ENCODE results near the gene E2F1. TPM values are rescaled to one million over a fixed set of nuclear protein-coding genes. Genes with fewer than 3 reads are reported as not detected.
A peak's percentile ranks its signal among the peaks of the same experiment; 100 is the strongest.

E2F1 gene
- total and polyA plus RNA-seq, 3 experiments from 2014 or later: 0.52 to 72.3 (median 68.8) TPM

- no peaks in the 10 kb centered on the region for H3K27me3 ChIP-seq (ENCODE audit: insufficient read depth, low read length, poor library complexity, severe bottlenecking)
- CTCF ChIA-PET: interaction anchor here (0.8 to 1.7 kb wide), 6 partner anchors 13 to 195 kb away, joined by 3 to 7 read pairs (median 4); no protein-coding TSS in a partner anchor
- Mint-ChIP-seq H3K9me3 (no peaks in the 10 kb centered on the region), H3K4me1 (peaks cover 28 to 41% (median 35%) of the 10 kb centered on the region in 3 donors), H3K36me3 (peaks cover 0 to 29% (median 2%) of the 10 kb centered on the region in 3 donors), H3K27me3 (peaks cover 0 to 2% of the 10 kb centered on the region in 2 donors), H3K4me3 (peak overlapping the region; percentile 80 to 95 (median 87)), H3K27ac (peak overlapping the region; percentile 69 to 98 (median 92))
- no peak for DNase-seq
- peak overlapping the region; percentile 75 for H3K27ac ChIP-seq (ENCODE audit: low read depth, low read length)
- H3K4me3 ChIP-seq (ENCODE audit: low read length): peak overlapping the region; percentile 84
- H3K36me3 ChIP-seq (ENCODE audit: insufficient read depth, low read length): no peaks in the 10 kb centered on the region
- H3K4me1 ChIP-seq (ENCODE audit: insufficient read depth, low read length): peaks cover 20% of the 10 kb centered on the region
- no peaks in the 10 kb centered on the region for H3K9me3 ChIP-seq (ENCODE audit: low read length)
- POLR2A ChIA-PET: interaction anchor here (0.9 to 2.6 kb wide), 10 partner anchors 13 to 393 kb away, joined by 3 to 36 read pairs (median 4); partner anchors contain the start of genes CBFA2T2, CHMP4B, EIF2S2 and SNTA1
Observed at GRCh38 chr20:33719277-33719988, 33.2 kb upstream of the E2F1 start.

GRCh38 chr20:33716498-33716897, 30.3 kb upstream of the E2F1 start:
- H3K9me3 ChIP-seq (ENCODE audit: low read length): no peaks in the 10 kb centered on the region
- Mint-ChIP-seq H3K27me3 (peaks cover 0 to 2% of the 10 kb centered on the region in 2 donors), H3K4me3 (peak overlapping the region in 1 of 7 donors; percentile 63), H3K9me3 (no peaks in the 10 kb centered on the region), H3K4me1 (peaks cover 35 to 44% (median 38%) of the 10 kb centered on the region in 3 donors), H3K27ac (peak overlapping the region in 1 of 8 donors; percentile 29), H3K36me3 (peaks cover 5 to 54% (median 14%) of the 10 kb centered on the region in 3 donors)
- peaks cover 10% of the 10 kb centered on the region for H3K36me3 ChIP-seq (ENCODE audit: insufficient read depth, low read length)
- no peak overlapping the region for H3K4me3 ChIP-seq (ENCODE audit: low read length)
- CTCF ChIA-PET: no interaction called here
- peaks cover 20% of the 10 kb centered on the region for H3K4me1 ChIP-seq (ENCODE audit: insufficient read depth, low read length)
- H3K27ac ChIP-seq (ENCODE audit: low read depth, low read length): no peak overlapping the region
- H3K27me3 ChIP-seq (ENCODE audit: insufficient read depth, low read length, poor library complexity, severe bottlenecking): no peaks in the 10 kb centered on the region
- DNase-seq: no peak
- POLR2A ChIA-PET: no interaction called here

GRCh38 chr20:33713865-33714367, 27.7 kb upstream of the E2F1 start:
- no peak overlapping the region for H3K4me3 Mint-ChIP-seq
- DNase-seq: no peak
- H3K4me1 Mint-ChIP-seq: peaks cover 20 to 34% (median 26%) of the 10 kb centered on the region in 3 donors
- peaks cover 5% of the 10 kb centered on the region for H3K4me1 ChIP-seq (ENCODE audit: insufficient read depth, low read length)
- H3K27ac ChIP-seq (ENCODE audit: low read depth, low read length): no peak overlapping the region
- H3K36me3 Mint-ChIP-seq: peaks cover 12 to 59% (median 18%) of the 10 kb centered on the region in 3 donors
- H3K36me3 ChIP-seq (ENCODE audit: insufficient read depth, low read length): peaks cover 17% of the 10 kb centered on the region
- no peaks in the 10 kb centered on the region for H3K27me3 Mint-ChIP-seq
- ChIA-PET POLR2A (interaction anchor here (0.7 kb wide), 1 partner anchor 18 kb away, joined by 3 read pairs; the partner anchor contains the start of gene ZNF341), CTCF (no interaction called here)
- no peaks in the 10 kb centered on the region for H3K9me3 Mint-ChIP-seq
- no peak overlapping the region for H3K27ac Mint-ChIP-seq
- H3K27me3 ChIP-seq (ENCODE audit: insufficient read depth, low read length, poor library complexity, severe bottlenecking): no peaks in the 10 kb centered on the region
- H3K4me3 ChIP-seq (ENCODE audit: low read length): no peak overlapping the region
- no peaks in the 10 kb centered on the region for H3K9me3 ChIP-seq (ENCODE audit: low read length)

GRCh38 chr20:33711446-33711738, 25.2 kb upstream of the E2F1 start:
- CTCF ChIA-PET: no interaction called here
- Mint-ChIP-seq H3K36me3 (peaks cover 12 to 67% (median 18%) of the 10 kb centered on the region in 3 donors), H3K4me1 (peaks cover 10 to 20% (median 15%) of the 10 kb centered on the region in 3 donors), H3K27ac (peak overlapping the region in 2 of 8 donors; percentile 84 to 89), H3K4me3 (no peak overlapping the region), H3K9me3 (no peaks in the 10 kb centered on the region), H3K27me3 (no peaks in the 10 kb centered on the region)
- Histone ChIP-seq H3K9me3 (ENCODE audit: low read length) (no peaks in the 10 kb centered on the region), H3K4me1 (ENCODE audit: insufficient read depth, low read length) (no peaks in the 10 kb centered on the region), H3K4me3 (ENCODE audit: low read length) (no peak overlapping the region), H3K27me3 (ENCODE audit: insufficient read depth, low read length, poor library complexity, severe bottlenecking) (no peaks in the 10 kb centered on the region), H3K36me3 (ENCODE audit: insufficient read depth, low read length) (peaks cover 17% of the 10 kb centered on the region), H3K27ac (ENCODE audit: low read depth, low read length) (no peak overlapping the region)
- DNase-seq: no peak
- POLR2A ChIA-PET: no interaction called here

GRCh38 chr20:33710681-33711445, 24.7 kb upstream of the E2F1 start:
- Histone ChIP-seq H3K4me3 (ENCODE audit: low read length) (no peak overlapping the region), H3K27ac (ENCODE audit: low read depth, low read length) (no peak overlapping the region), H3K36me3 (ENCODE audit: insufficient read depth, low read length) (peaks cover 17% of the 10 kb centered on the region), H3K27me3 (ENCODE audit: insufficient read depth, low read length, poor library complexity, severe bottlenecking) (no peaks in the 10 kb centered on the region), H3K9me3 (ENCODE audit: low read length) (no peaks in the 10 kb centered on the region), H3K4me1 (ENCODE audit: insufficient read depth, low read length) (no peaks in the 10 kb centered on the region)
- ChIA-PET CTCF (no interaction called here), POLR2A (no interaction called here)
- Mint-ChIP-seq H3K4me3 (no peak overlapping the region), H3K27ac (peak overlapping the region in 2 of 8 donors; percentile 66 to 84), H3K36me3 (peaks cover 12 to 64% (median 18%) of the 10 kb centered on the region in 3 donors), H3K9me3 (no peaks in the 10 kb centered on the region), H3K4me1 (peaks cover 6 to 16% (median 9%) of the 10 kb centered on the region in 3 donors), H3K27me3 (no peaks in the 10 kb centered on the region)
- DNase-seq: no peak

GRCh38 chr20:33709905-33710541, 23.8 kb upstream of the E2F1 start:
- ChIA-PET POLR2A (no interaction called here), CTCF (no interaction called here)
- no peaks in the 10 kb centered on the region for H3K27me3 Mint-ChIP-seq
- no peaks in the 10 kb centered on the region for H3K27me3 ChIP-seq (ENCODE audit: insufficient read depth, low read length, poor library complexity, severe bottlenecking)
- peaks cover 17% of the 10 kb centered on the region for H3K36me3 ChIP-seq (ENCODE audit: insufficient read depth, low read length)
- H3K4me1 Mint-ChIP-seq: peaks cover 6 to 16% (median 9%) of the 10 kb centered on the region in 3 donors
- no peak overlapping the region for H3K27ac ChIP-seq (ENCODE audit: low read depth, low read length)
- H3K4me1 ChIP-seq (ENCODE audit: insufficient read depth, low read length): no peaks in the 10 kb centered on the region
- no peaks in the 10 kb centered on the region for H3K9me3 Mint-ChIP-seq
- H3K9me3 ChIP-seq (ENCODE audit: low read length): no peaks in the 10 kb centered on the region
- no peak for DNase-seq
- peaks cover 12 to 62% (median 18%) of the 10 kb centered on the region in 3 donors for H3K36me3 Mint-ChIP-seq
- H3K27ac Mint-ChIP-seq: peak overlapping the region in 3 of 8 donors; percentile 54 to 76 (median 75)
- H3K4me3 Mint-ChIP-seq: no peak overlapping the region
- H3K4me3 ChIP-seq (ENCODE audit: low read length): no peak overlapping the region

GRCh38 chr20:33709398-33709797, 23.2 kb upstream of the E2F1 start:
- Mint-ChIP-seq H3K4me3 (no peak overlapping the region), H3K4me1 (peaks cover 6 to 16% (median 9%) of the 10 kb centered on the region in 3 donors), H3K9me3 (no peaks in the 10 kb centered on the region), H3K27me3 (no peaks in the 10 kb centered on the region), H3K36me3 (peaks cover 12 to 60% (median 18%) of the 10 kb centered on the region in 3 donors), H3K27ac (no peak overlapping the region)
- ChIA-PET CTCF (no interaction called here), POLR2A (interaction anchor here (1.2 kb wide), 1 partner anchor 19 kb away, joined by 5 read pairs; no protein-coding TSS in a partner anchor)
- H3K27me3 ChIP-seq (ENCODE audit: insufficient read depth, low read length, poor library complexity, severe bottlenecking): no peaks in the 10 kb centered on the region
- peaks cover 17% of the 10 kb centered on the region for H3K36me3 ChIP-seq (ENCODE audit: insufficient read depth, low read length)
- no peak overlapping the region for H3K4me3 ChIP-seq (ENCODE audit: low read length)
- H3K9me3 ChIP-seq (ENCODE audit: low read length): no peaks in the 10 kb centered on the region
- no peak overlapping the region for H3K27ac ChIP-seq (ENCODE audit: low read depth, low read length)
- no peaks in the 10 kb centered on the region for H3K4me1 ChIP-seq (ENCODE audit: insufficient read depth, low read length)
- no peak for DNase-seq
